ENCODE results near the gene ABHD6.

DNA sequence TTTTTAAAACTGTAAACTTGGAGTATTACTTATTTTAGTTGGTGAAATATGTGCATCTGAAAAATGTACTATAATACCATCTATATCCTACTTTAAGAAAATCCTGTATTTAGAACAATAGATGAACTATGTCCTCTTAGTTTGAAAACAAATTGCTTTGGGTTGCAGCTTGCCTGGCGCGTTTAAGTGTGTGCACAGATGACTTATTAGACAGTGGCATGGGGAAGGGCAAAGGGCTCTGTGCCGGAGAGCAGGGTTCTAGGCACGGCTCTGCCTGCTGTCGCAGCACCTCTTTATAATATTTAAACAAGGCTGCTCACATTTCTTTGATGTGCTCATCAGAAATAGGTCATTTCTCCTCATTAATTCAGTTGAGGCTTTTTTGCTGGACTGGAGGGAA lies 105.1 kb downstream of the ABHD6 start:
- TF ChIP-seq POLR2AphosphoS5 (IDR thresholded peaks at IDR 0.05; ENCODE audit: borderline replicate concordance, low read depth, low read length): no peak
- no peak for TF ChIP-seq EZH2 (IDR thresholded peaks at IDR 0.05)
- TF ChIP-seq FOXP2 (optimal IDR thresholded peaks at IDR 0.05; ENCODE audit: control extremely low read depth, extremely low read length, insufficient read depth): no peak
